GM18873 (cell line): Measurements from ENCODE around the gene PIKFYVE.
A peak's percentile ranks its signal among the peaks of the same experiment; 100 is the strongest.
"Not testable (repeated sequence)": the region's sequence is repeated elsewhere in the genome, so short reads cannot be mapped to it uniquely, and the experiment has no call there.

Source experiments
- ATAC-seq: cut with Tn5 transposase; IDR thresholded peaks from one replicate; pipeline ENCODE4 v1.9.1; 2021; ENCODE audit warnings: mild to moderate bottlenecking, moderate library complexity, moderate number of reproducible peaks; ENCODE audit not compliant: unreplicated experiment, low FRiP score

Gene PIKFYVE

DNA sequence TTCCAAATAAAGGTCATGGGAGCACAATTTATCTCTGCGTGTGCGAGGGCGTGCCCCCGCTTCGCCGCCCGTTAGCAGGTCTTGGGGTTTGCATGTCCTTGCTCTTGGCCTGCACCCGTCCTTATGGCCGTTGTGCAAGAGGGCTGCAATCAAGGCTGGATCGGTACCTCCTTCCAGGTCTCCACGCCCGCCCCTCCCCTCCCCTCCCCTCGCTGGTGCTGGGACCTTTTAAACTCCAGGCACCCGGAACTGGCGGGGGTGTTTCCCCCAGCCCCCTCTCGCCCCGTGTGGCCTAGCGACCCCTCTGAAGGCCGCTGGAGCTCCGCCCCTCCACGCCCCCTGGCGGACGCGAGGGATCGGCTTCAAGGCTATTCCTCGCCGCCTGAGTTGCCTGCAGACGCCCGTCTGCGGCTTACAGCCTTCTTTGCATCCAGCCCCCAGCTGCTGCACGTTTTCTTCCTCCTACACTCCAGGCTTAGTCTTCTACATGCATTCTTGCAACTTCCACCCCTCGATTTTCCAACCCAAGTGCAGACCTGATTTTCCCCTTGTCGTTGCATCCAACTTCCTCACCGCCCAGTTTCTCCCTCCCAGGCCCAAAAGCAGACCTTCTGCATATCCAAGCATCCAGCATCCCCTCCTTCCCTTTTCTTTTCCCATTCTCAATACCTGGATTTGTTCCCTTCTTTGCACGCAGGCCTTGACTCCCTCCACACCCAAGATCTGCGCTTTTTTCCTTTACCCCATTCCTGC is 11.8 kb upstream of the PIKFYVE start:
- ATAC-seq: peak; percentile 62

DNA sequence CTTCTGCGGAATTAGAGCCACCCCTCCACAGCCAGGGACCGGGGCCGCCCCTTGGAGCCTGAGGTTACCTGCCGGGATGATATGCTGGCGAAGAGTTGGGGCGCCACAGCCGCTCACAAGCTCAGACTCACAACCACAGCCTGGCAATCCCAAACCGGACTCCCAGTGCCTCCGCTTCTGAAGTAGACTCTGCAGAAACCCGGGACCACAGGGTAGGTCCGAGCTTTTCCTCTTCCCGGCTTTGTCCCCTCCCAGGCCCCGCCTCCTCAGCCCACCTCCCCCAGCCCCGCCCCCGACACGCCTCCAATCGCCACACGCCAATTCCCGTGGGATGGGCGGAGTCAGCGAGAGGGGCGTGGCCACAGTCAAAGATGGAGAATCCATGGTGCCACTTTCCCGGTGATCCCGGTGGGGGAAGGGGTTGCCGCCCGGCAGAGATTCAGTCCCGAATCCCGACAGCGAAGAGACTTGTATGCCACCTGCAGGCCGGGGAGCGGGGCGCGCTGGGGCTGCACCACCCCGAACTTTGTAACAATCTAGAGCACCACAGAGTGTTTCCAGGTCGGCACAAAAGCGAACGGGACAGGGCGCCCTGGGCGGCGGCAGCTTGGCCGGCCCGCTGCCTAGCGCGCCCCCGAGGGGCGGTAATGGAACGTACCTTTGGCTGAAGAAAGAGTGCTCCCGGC is 11.0 kb upstream of the PIKFYVE start, which contains the start of gene IDH1:
Gene IDH1 (minus strand): TSS at position 201 of the 686 bp plus-strand sequence. CDS start 3,520 bp downstream, outside the sequence.
- ATAC-seq: peak; percentile 69

DNA sequence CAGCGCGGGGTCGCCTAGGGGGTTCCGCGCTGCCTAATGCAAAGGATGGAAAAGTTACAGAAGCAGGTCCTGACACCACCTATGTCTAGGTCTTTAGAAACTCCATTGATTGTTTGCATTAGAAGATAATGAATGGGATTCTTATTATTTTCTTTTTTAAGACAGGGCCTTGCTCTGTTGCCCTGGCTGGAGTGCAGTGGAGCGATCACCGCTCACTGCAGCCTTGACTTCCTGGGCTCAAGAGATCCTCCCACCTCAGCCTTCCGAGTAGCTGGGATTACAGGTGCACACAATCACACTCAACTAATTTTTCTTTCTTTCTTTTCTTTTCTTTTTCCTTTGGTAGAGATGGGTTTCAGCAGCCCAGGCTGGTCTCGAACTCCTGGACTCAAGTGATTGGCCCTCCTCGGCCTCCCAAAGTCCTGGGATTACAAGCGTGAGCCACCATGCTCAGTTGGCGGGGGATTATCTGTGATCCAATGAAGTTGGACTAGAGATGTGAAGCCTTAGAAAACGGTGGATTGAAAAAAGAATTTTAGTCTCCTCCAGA is 10.4 kb upstream of the PIKFYVE start:
- ATAC-seq: peak; percentile 13

DNA sequence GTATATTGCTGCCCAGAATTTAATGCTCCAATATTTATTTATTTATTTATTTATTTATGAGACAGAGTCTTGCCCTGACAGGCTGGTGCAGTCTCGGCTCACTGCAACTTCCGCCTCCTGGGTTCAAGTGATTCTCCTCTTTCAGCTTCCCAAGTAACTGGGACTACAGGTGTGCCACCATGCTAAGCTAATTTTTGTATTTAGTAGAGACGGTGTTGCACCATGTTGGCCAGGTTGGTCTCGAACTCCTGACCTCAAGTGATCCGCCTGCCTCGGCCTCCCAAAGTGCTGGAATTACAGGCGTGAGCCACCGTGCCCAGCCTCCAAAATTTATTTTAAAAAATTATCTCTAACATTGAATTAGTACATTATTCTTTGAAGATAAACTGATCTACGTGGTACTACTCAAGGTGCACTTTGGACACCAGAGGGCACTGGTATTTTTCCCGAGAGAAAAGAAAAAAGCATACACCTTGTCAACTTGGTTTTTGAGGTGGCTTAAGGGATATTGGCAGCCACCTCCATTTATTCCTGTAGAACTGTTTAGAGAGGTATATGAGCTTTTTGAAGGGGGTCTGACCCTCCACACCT is 9.8 kb upstream of the PIKFYVE start:
- ATAC-seq: no peak

DNA sequence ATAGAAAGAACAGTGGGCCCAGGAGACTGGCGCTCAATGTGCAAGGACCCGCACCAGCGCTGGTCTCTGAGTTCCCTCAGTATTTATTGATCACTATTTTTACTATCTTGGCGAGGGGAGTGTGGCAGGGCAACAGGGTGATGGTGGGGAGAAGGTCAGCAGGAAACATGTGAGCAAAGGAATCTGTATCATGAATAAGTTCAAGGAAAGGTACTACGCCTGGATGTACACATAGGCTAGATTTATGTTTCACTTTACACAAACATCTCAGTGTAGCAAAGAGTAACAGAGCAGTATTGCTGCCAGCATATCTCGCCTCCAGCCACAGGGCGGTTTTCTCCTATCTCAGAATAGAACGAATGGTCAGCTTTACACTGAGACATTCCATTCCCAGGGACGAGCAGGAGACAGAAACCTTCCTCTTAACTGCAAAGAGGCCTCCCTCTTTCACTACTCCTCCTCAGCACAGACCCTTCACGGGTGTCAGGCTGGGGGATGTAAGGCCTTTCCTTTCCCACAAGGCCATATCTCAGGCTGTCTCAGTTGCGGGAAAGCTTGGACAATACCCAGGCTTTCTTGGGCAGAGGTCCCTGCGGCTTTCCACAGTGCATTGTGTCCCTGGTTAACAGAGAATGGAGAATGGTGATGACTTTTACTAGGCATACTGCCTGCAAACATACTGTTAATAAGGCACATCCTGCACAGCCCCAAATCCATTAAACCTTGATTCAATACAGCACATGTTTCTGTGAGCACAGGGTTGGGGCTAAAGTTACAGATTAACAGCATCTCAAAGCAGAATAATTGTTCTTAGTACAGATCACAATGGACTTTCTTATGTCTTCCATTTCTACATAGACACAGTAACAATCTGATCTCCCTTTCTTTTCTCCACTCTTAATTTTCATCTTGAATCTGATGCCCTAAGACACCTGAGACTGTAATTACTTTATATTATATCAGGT is 8.9 kb upstream of the PIKFYVE start:
- not testable (repeated sequence) for ATAC-seq

DNA sequence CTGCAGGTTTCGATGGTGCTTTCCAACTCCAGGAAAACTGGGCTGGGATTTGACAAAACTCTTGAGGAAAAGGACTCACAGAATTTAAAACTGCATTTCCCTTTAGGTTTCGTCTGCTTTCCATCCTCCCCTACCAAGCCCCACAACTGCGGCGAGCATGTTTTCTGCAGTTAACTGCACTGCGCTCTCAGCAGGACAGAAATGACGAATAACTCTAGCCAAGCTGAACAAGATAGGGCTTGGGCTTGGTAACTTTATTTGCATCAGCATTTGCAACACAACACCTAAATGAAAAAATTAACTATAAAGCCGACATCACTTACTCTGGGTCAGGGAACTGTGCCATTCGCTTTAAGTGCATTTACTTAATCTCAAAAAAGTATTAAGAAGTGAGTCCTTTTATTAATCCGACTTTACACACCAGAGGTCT is 669 bp upstream of the PIKFYVE start:
- peak; percentile 40 for ATAC-seq

DNA sequence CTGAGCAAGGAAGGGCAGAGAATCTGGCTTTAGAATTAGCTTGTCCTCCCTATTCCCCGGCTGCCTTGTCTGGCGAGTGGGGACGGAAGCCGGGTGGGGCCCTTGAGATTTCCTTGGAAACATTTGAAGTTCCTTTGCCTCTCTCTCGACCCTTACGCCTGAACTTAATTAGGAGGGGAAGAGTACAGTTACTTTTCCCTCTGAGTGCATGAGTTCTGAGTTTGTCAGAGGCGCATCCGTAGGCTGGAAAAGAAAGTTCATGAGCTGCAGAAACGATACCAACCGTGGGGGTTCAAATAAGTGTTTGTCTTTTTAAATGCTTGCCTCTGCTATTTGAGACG is 468 bp downstream of the PIKFYVE start:
- peak; percentile 1 for ATAC-seq

DNA sequence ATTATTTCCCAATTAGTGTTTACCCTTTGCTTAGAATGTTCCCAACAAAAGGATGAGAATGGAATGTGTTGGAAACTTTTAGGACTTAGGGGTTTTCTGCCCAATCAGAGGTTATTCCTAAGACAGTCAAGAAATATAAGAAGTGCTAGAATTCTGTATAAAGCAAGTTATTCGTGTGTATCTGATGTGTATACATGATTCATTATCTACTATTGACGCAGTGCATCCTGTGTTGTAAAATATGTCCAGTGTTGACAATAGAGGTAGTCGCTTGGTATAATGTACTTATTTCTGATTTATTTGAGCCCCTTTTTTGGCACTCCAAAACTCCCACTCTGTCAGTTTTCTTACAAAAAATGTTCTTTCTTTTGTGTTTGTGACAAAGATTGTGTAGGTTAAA is 881 bp downstream of the PIKFYVE start:
- no peak for ATAC-seq

DNA sequence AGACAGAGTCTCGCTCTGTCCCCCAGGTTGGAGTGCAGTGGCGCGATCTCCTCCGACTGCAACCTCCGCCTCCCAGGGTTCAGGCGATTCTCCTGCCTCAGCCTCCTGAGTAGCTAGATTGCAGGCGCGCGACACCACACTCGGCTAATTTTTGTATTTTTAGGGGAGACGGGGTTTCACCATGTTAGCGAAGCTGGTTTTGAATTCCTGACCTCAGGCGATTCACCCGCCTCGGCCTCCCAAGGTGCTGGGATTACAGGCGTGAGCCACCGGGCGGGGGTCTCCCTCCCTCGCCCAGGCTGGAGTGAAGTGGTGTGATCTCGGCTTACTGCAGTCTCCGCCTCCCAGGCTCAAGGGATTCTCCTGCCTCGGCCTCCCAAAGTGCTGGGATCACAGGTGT is 1.5 kb downstream of the PIKFYVE start:
- not testable (repeated sequence) for ATAC-seq

DNA sequence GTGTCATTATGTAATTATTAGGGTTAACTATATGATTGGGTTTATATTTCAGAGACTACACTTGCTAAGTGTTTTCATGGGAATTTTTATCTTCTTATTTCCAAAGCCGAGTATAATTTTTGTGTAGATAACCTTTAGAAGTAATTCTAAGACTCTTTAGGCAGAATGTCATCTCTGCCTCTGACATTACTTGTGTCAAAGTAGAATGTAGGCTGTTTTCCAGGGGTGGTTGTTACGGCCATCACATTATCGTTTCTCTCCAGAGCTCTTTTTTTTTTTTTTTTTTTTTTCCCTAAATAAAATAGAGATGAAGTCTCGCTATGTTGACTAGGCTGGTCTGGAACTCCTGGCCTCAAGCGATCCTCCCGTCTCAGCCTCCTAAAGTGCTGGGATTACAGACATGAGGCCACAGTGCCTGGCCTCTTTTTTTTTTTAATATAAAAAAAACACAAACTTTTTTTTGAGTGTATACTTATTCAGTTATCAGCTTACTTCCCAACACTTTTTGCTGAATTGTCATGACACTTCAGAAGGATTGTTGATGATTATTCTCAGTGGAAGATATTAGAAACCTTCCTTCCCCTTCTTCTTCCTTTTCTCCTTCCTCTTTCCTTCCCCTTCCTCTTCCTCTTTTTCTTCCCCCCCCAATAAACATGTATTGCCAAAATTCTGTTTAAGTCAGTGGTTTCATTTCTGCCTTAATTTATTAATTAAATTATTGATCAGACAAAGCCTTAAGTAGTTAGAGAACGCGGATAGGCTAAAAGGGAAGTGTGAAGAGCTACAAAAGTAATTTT is 2.3 kb downstream of the PIKFYVE start:
- ATAC-seq: no peak

DNA sequence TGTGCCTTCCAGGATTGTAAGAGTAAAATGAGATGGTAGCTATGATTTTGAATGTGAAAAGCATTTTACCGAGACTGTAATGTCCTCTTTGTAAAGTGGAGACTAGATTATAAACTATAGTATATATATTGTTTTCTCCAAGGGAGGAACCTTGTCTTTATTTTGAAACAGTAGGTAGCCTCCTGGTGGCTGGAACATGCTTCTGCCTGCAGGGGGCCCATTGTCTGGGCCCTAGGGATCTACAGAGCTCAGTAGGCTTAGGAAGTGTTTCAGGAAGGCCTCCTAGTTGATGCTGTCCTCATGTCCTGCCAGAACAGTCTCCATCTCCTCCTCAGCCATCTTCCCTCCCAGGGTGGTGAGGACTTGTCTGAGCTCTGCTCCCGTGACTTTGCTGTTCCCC is 3.0 kb downstream of the PIKFYVE start:
- no peak for ATAC-seq

DNA sequence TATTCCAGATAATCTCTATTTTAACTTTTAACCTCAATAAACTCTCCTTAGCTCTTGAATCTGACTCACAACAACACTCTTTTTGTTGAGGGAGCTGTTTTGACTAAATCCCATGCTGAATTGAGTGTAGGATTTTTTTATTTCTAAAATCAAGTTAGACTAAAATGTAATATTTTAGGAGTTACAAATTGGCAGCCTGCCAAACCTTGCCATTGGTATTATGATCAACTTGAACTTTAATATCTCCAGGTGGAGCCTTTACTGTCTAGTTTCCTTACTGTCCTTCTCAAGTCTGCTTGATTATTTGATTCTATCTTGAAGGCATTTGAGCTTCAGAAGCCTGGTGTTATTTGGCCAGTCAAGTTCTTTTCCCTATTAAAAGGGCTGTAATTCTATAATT is 8.7 kb downstream of the PIKFYVE start:
- ATAC-seq: no peak

DNA sequence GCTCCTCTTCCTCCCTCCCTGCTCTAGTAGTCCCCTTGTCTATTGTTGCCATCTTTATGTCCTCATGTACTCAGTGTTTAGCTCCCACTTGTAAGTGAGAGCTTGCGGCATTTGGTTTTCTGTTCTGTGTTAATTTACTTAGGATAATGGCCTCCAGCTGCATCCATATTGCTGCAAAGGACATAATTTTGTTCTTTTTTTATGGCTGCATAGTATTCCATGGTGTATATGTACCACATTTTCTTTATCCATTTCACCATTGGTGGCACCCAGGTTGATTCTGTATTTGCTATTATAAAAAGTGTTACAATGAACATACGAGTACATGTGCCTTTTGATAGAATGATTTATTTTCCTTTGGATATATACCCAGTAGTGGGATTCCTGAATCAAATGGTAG is 12.5 kb downstream of the PIKFYVE start:
- no peak for ATAC-seq

DNA sequence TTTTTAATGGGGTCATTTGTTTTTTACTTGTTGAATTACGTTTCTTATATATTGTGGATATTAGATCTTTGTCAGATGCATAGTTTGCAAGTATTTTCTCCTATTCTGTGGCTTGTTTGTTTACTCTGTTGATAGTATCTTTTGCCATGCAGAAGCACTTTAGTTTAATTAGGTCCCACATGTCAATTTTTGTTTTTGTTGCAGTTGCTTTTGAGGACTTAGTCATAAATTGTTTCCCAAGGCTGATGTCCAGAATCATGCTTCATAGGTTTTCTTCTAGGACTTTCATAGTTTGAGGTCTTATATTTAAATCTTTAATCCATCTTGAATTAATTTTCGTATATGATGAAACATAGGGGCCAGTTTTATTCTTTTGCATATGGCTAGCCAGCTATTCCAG is 13.2 kb downstream of the PIKFYVE start:
- ATAC-seq: no peak

DNA sequence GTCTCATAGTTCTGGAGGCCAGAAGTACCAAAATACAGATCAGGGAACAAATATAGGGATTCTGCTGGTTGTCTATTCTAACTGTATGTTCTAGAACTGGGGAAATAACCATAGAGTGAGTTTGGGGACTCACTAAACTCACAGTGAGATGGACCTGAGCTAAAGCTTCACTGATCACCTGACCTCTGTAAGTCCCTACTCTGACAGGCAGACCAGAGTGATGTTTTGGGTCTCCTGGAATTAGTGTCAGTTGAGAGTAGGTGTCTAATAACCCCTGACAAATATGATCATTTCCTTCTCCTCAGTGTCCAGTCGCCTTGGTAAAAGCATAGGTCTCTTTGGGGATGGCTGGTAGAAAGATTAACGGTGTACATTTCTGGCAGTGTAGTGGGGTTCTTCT is 14.2 kb downstream of the PIKFYVE start:
- no peak for ATAC-seq

DNA sequence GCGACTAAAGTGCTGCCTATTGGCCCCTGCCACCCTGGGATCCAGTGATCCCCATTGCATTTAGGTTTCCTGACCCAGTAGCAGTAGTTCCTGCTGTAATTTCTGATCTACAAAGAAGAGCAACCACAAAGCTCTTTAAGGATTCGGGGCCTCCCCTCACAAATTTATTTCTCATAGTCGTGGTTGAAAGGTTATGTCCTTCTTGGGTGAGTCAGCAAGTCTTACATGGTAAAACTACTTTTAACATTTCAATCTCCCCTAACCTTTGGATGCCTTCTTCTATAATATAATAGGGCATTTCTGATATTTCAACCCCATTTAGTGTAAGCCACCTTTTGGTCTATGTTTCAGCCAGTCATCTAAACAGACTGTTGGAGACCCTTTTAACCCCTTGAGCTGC is 14.9 kb downstream of the PIKFYVE start:
- no peak for ATAC-seq

DNA sequence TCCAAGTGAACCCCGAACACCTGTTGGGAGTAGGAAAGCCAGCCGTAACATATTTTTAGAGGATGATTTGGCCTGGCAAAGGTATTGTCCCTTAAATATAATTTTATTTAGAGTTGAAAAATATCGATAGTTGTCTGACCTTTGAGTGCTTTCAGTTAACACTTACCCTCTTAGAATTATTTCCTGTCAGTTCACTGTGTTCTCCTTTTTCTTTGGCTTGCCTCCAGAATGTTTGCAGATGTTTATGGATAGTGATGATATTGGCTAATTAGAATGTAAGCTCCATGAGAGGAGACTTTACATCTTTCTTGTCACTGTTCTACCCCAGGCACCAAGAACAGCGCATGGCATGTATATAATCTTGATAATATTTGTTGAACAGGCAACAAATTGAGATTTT is 19.8 kb downstream of the PIKFYVE start:
- no peak for ATAC-seq

DNA sequence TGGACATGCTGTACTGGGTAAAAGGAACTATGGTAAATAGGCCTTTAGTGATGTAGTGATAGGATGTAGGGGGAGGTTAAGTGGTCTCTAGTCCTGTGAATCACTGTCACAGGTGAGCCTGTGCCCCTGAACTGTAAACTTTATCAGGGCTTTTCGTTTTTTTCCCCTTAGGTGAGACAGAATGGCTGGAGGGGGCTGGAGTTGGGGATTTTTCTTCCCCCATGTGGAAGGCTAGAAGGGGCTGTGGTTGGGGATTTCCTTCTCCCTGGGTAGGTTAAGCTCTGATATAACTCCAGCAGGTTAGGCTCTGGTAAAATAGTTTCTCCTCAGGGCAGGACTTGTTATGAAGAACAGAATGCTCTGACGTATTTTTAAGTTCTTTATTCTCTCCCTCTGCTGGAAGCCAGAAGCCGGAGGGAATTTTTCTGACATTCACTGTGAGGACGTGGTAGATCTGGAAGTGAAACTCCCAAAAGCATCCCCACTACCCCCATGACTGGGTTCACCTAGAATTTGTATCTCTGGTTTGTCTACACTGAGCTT is 28.5 kb downstream of the PIKFYVE start:
- peak; percentile 61 for ATAC-seq

DNA sequence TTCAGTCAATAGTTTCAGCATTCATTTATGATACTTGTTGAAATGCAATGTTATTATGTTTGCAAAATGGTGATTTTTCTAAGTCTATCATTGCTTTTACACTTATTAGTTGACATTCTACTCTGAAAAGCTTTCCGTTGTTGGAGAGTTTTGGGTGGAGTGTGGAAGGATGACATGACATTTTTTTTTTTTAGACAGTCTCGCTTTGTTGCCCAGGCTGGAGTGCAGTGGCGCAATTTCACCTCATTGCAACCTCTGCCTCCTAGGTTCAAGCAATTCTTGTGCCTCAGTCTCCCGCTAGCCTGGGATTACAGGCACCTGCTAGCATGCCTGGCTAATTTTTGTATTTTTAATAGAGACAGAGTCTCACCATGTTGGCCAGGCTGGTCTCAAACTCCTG is 29.8 kb downstream of the PIKFYVE start:
- no peak for ATAC-seq
